ENCODE data around the gene MAP4. TPM values are rescaled to one million over a fixed set of nuclear protein-coding genes. Genes with fewer than 3 reads are reported as not detected.

The MAP4 gene
- polyA plus RNA-seq, 2 of the 4 experiments (the other 2 are of a cell fraction), result 77.7 to 98.5 TPM

- no peak for ATAC-seq
- no peak for FAIRE-seq
- no peaks in the 10 kb centered on the region for H3K9me3 ChIP-seq
- peaks cover 9% of the 10 kb centered on the region; the same call in 2 of the 3 replicates for H3K4me1 ChIP-seq
- H3K27ac ChIP-seq, result no peak overlapping the region
- ChIA-PET POLR2A (no interaction called here), CTCF (no interaction called here)
- H3K4me2 ChIP-seq, result no peak overlapping the region
- H3K4me3 ChIP-seq, result no peak overlapping the region
- TF ChIP-seq HMGXB4 (CRISPR knock-in tag; IDR thresholded peaks at IDR 0.05; ENCODE audit: borderline replicate concordance) (no peak), HEYL (CRISPR knock-in tag; IDR thresholded peaks at IDR 0.05) (no peak)
- no peak for DNase-seq (ENCODE audit: low read depth in 1 of 2, low spot score in 1 of 2)
- WGBS (ENCODE audit: missing lambda C conversion rate), result 96% methylated on average over 3 of the region's 3 CpGs
Measured at GRCh38 chr3:48030188-48030587, 14.0 kb upstream of the MAP4 start.

- no peak overlapping the region for H3K4me2 ChIP-seq
- ChIA-PET CTCF (interaction anchor here (0.6 to 1.0 kb wide), 4 partner anchors 11 to 131 kb away, joined by 3 to 4 read pairs (median 3); partner anchors contain the start of gene MAP4), POLR2A (no interaction called here)
- H3K9me3 ChIP-seq, result no peaks in the 10 kb centered on the region
- H3K4me3 ChIP-seq, result no peak overlapping the region
- TF ChIP-seq KDM1A (IDR thresholded peaks at IDR 0.05; ENCODE audit: low read depth), result no peak
- TF ChIP-seq FOXS1 (CRISPR knock-in tag; IDR thresholded peaks at IDR 0.05), result no peak
- no peak for TF ChIP-seq HOXA7 (CRISPR knock-in tag; IDR thresholded peaks at IDR 0.05)
- TF ChIP-seq SMC3 (IDR thresholded peaks at IDR 0.05), result no peak
- TF ChIP-seq CEBPB (IDR thresholded peaks at IDR 0.05), result no peak
- no peak for TF ChIP-seq NPAS2 (CRISPR knock-in tag; IDR thresholded peaks at IDR 0.05; ENCODE audit: borderline replicate concordance)
- no peak for TF ChIP-seq JUN (IDR thresholded peaks at IDR 0.05)
- no peak for TF ChIP-seq EP300 (IDR thresholded peaks at IDR 0.05)
- H3K27ac ChIP-seq, result no peak overlapping the region
- 82% methylated on average over 10 of the region's 10 CpGs for WGBS (ENCODE audit: missing lambda C conversion rate)
- DNase-seq (ENCODE audit: low read depth in 1 of 2, low spot score in 1 of 2), result no peak
- no peak for ATAC-seq
- no peak for FAIRE-seq
- H3K4me1 ChIP-seq, result peaks cover 24% of the 10 kb centered on the region; the same call in 2 of the 3 replicates
Measured at GRCh38 chr3:48026951-48027908, 11.0 kb upstream of the MAP4 start.

GRCh38 chr3:48026098-48026497 lies 9.9 kb upstream of the MAP4 start:
- no peak overlapping the region for H3K4me3 ChIP-seq
- 87% methylated on average over 2 of the region's 2 CpGs for WGBS (ENCODE audit: missing lambda C conversion rate)
- FAIRE-seq, result no peak
- H3K27ac ChIP-seq, result no peak overlapping the region
- POLR2A ChIA-PET, result no interaction called here
- TF ChIP-seq RAD21 (conservative IDR thresholded peaks at IDR 0.05 in 1 of 2, IDR thresholded peaks at IDR 0.05 in 1 of 2) (no peak), FOSB (CRISPR knock-in tag; IDR thresholded peaks at IDR 0.05) (no peak), SMC3 (IDR thresholded peaks at IDR 0.05) (no peak), JUN (IDR thresholded peaks at IDR 0.05) (no peak), RCOR1 (IDR thresholded peaks at IDR 0.05; ENCODE audit: low read depth, low read length) (no peak), CEBPB (IDR thresholded peaks at IDR 0.05) (no peak), SREBF2 (IDR thresholded peaks at IDR 0.05) (no peak), CBX2 (IDR thresholded peaks at IDR 0.05; ENCODE audit: borderline replicate concordance, low read depth) (no peak), ZFP36 (IDR thresholded peaks at IDR 0.05; ENCODE audit: borderline replicate concordance, partially characterized antibody) (no peak), HOXB13 (CRISPR knock-in tag; IDR thresholded peaks at IDR 0.05; ENCODE audit: low read depth) (no peak)
- ATAC-seq, result no peak
- DNase-seq (ENCODE audit: low read depth in 1 of 2, low spot score in 1 of 2), result no peak
- H3K9me3 ChIP-seq, result no peaks in the 10 kb centered on the region
- H3K4me2 ChIP-seq, result no peak overlapping the region
- peaks cover 24% of the 10 kb centered on the region; the same call in 2 of the 3 replicates for H3K4me1 ChIP-seq
- CTCF ChIA-PET, result no interaction called here

GRCh38 chr3:48024401-48024800 lies 8.2 kb upstream of the MAP4 start:
- WGBS (ENCODE audit: missing lambda C conversion rate), result 72% methylated on average over 1 of the region's 1 CpG
- no peaks in the 10 kb centered on the region for H3K9me3 ChIP-seq
- ATAC-seq, result no peak
- peaks cover 25% of the 10 kb centered on the region for H3K4me1 ChIP-seq
- ChIA-PET POLR2A (no interaction called here), CTCF (no interaction called here)
- H3K4me3 ChIP-seq, result no peak overlapping the region
- H3K4me2 ChIP-seq, result no peak overlapping the region
- DNase-seq (ENCODE audit: low read depth in 1 of 2, low spot score in 1 of 2), result no peak
- no peak overlapping the region for H3K27ac ChIP-seq
- no peak for FAIRE-seq
- no peak for TF ChIP-seq FOSL2 (IDR thresholded peaks at IDR 0.05)
- no peak for TF ChIP-seq FOSL2 (CRISPR knock-in tag; IDR thresholded peaks at IDR 0.05)
- no peak for TF ChIP-seq PHF8 (IDR thresholded peaks at IDR 0.05; ENCODE audit: borderline replicate concordance, low read depth)
- TF ChIP-seq NFE2L2 (conservative IDR thresholded peaks at IDR 0.05; ENCODE audit: low read length), result no peak
- TF ChIP-seq RAD21 (conservative IDR thresholded peaks at IDR 0.05 in 1 of 2, IDR thresholded peaks at IDR 0.05 in 1 of 2), result no peak
- no peak for TF ChIP-seq ATOH8 (CRISPR knock-in tag; IDR thresholded peaks at IDR 0.05; ENCODE audit: low read depth)
- TF ChIP-seq ZFP36 (IDR thresholded peaks at IDR 0.05; ENCODE audit: borderline replicate concordance, partially characterized antibody), result no peak
- no peak for TF ChIP-seq HOXB5 (CRISPR knock-in tag; IDR thresholded peaks at IDR 0.05)
- TF ChIP-seq HEYL (CRISPR knock-in tag; IDR thresholded peaks at IDR 0.05), result no peak

Data from A549 (cell line).